Inflammatory macrophage treated with lipopolysaccharide for 4 hours (primary cell): ENCODE results near the gene PLAC9.
"Not testable (repeated sequence)": the region's sequence is repeated elsewhere in the genome, so short reads cannot be mapped to it uniquely, and the experiment has no call there.

Source experiments
- DNase-seq: peaks from one replicate; pipeline ENCODE4 v3.0.0-alpha.2; 2020

The PLAC9 gene, protein sequence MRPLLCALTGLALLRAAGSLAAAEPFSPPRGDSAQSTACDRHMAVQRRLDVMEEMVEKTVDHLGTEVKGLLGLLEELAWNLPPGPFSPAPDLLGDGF

DNA sequence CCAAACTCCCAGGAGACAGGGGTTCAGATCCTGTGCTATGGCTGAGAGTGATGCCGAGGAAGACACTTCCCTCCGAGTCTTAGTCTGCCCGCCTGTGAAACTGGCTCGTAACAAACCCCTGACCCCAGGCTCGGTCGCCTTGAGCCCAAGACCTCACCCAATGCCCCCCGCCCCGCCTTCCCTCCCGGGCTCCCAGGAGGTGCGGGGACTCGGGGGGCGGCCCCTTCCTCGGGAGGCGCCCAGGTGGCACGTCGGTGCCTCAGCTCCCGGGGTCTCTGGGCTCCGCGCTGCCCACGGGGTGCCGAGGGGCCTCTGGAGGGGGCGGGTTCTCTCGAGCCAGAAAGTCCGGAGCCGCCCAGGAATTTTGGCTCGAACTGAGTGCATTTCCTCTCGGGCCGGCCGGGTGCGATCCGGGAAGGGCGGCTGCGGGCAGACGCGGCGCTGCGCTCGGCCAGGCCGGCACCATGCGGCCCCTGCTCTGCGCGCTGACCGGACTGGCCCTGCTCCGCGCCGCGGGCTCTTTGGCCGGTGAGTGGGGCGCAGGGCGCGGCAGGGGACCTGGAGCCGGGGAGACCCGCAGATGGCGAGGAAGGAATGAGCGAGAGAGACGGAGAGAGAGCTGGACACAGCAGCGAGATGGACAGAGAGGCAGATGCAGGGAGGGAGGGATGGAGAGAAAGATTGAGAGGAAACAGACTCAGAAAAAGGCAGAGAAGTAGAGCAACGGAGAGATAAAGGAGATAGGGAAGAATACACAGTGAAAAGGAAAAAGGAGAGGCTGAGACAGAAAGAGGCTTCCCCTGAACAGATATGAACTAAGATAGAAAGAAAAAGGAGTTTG, at the start of gene PLAC9:
Gene PLAC9, plus strand, starts transcription at position 432 of the 841 bp plus-strand sequence. Its CDS starts 33 bp downstream, at position 465.
- no peak for DNase-seq

DNA sequence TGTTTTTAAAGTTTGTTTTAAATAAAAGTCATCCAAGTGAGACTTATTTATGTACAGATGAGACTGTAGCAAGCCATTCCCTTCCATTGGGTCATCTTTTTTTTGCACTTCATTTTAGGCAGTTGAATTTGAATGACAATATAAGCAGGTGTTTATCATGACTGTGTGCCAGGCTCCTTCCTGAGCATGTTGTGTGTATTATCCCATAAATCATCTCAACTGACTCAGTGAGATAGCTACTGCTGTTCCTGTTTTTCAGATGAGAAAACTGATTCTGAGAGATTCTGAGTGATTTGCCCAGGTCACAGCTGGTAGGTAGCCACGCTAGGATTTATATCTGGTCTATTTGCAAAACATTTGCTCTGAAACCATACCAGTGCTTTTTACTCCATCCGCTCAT, 42.4 kb upstream of the PLAC9 start:
- no peak for DNase-seq

DNA sequence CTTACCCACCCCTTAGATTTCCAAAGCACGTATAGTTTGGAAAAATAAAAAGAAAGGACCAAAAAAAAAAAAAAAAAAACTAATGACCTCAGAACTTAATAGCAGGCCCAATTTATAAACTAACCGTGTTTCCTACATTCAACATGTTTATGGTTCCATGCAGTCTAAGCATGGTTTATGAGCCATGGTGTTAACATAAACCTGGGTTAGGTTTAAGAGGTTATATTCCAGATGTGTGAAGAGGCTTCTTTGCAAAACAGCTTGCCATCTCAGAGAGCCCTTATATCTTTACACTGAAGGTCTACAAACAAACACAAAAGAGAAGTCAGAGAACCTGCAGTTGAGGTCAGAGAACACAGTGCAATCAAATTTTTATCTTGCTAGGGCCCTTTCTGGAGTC, 38.3 kb upstream of the PLAC9 start:
- no peak for DNase-seq

DNA sequence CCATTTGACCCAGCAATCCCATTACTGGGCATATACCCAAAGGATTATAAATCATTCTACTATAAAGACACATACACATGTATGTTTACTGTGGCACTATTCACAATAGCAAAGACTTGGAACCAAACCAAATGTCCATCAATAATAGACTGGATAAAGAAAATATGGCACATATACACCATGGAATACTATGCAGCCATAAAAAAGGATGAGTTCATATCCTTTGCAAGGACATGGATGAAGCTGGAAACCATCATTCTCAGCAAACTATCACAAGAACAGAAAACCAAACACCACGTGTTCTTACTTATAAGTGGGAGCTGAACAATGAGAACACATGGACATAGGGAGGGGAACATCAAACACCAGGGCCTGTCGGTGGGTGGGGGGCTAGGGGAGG, 34.3 kb upstream of the PLAC9 start:
- not testable (repeated sequence) for DNase-seq

DNA sequence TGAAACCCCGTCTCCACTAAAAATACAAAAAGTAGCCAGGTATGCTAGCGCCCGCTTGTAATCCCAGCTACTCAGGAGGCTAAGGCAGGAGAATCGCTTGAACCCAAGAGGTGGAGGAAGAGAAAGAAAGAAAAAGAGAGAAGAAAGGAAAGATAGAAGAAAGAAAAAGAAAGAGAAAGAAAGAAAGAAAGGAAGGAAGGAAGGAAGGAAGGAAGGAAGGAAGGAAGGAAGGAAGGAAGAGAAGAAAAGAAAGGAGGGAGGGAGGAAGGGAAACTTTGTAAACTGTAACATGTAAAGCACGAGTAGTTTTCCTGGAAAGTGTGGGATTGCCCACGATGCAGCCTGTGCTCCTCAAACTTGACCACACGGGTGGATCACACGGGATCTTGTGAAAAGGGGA, 33.2 kb upstream of the PLAC9 start:
- DNase-seq, result not testable (repeated sequence)

DNA sequence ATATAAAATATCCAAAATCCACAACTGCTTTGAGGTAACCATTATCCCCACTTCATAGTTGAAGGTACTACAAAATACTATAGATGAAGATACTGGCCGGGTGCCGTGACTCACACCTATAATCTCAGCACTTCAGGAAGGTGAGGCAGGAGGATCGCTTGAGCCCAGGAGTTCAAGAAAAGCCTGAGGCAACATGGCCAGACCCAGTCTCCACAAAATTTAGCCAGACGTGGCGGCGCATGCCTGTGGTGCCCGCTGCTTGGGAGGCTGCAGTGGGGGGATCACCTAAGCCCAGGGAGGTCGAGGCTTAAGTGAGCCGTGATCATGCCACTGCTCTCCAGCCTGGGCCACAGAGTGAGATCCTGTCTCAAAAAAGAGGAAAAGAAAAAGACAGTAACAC, 32.4 kb upstream of the PLAC9 start:
- DNase-seq, result no peak

DNA sequence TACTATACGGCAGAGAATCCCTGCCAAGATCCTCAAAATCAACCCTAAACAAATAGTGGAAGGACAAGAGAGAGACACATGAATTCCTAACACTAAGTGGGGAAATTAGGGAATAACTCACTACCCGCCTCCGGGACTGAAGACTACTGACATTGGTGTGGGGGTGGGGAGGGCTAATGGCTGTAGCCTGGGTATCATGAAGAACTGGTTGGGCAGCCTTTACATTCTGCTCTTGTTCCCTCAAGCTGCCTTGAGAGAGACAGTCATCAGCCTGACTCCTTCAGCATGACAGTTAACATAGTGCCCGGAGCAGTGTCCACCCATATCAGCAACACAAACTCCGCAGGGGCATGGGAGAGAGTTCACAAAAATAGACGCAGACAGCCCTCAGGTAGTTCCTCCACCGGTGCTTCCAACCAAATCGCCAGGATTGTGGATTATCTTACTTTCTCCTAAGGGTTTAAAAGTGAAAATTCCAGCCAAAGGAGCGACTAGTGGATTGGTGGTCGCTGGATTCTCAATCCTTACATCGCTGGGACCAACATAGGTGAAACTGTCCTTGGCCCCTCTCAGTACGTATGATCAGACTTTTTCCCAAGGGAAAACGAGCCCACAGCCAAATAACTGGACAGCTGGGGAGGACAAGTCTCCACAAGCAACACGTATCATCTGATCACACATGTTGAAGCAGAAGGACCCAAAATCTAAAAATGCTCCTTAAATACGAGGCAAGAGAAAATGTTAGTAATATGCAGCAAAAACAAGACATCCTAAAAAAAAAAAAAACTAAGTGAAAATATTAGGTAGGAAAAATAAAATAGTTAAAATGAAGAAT, 31.5 kb upstream of the PLAC9 start:
- DNase-seq, result no peak

DNA sequence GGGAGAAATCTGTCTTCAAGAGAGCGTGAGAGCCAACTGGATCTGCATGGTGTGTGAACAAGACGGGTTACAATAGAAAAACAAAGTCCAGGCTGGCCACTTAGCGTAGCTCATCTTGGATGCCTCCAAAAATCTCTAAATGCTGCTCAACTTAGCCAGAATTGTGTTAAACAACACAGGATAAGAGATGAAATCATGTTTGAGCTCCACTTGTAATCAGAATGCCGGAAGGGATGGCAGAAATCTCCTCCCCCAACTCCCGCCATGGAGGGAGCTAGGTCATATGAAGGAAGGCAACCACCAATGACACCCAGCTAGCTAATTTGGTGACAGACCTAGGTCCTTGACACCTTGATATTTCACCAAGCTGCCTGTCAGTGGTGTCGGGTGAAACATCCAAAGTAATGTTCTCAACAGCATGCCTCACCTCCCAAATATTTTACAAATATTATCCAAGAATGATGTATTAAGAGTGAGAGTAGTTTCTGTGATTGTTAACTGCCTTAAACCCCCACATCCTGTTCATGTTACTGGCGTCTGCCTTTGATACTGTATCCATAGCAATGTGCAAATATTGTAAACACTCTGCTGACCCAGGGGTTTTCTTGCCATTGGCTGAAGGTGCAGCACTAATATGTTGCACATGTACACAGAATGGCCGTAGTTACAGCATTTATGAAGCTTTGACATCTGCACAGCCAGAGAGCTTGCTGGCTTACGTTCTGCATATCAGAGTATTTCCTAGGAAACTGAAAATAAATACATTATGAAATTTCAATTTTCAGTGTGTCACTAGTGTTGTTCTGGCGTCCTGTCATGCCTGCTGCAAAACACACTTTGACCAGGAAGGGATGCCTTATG, 28.2 kb upstream of the PLAC9 start:
- DNase-seq, result no peak

DNA sequence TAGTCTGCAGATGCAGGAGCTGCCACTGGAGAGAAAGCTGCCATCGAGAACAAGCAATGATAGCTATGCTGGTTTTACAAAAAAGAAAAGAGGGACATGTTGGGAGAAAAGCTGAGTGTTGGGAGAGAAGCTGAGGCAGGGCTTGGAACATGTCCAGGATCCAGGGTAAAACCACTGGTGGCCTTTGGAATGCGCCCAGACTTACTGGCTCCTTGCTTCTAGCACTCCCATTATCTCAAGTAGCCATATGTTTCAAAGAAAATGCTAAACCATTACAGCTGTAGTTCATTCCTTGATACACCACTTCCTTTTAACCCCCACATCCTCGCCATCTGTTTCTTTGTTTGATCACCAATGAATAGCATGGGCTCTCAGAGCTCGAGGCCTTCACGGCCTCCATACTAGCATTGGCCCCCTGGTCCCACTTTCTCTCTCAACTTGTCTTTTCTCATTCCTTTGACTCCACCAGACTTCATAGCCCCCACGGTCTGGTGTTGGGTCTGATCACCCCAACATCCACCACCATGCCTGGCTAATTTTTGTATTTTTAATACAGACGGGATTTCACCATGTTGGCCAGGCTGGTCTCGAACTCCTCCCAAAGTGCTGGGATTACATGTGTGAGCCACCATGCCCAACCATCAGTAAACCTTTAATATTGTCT, 23.8 kb upstream of the PLAC9 start:
- no peak for DNase-seq

DNA sequence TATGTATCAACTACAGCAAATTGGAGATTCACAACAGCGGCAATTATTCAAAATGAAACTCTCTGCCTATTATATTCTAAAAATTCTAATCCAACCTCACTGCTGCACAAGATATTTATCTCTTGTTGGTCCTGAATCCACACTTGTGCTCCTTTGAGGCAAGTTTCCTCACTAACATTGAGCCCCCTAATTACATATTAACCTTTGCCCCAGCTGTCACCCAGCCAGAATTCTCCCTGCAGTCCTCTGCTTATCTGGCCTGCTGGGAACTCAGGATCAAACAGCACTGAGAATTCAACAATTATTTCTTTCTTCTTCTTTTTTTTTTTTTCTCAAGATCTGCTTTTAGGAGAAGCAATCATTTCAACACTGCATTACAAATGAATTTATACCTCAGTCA, 21.5 kb upstream of the PLAC9 start:
- DNase-seq, result no peak

DNA sequence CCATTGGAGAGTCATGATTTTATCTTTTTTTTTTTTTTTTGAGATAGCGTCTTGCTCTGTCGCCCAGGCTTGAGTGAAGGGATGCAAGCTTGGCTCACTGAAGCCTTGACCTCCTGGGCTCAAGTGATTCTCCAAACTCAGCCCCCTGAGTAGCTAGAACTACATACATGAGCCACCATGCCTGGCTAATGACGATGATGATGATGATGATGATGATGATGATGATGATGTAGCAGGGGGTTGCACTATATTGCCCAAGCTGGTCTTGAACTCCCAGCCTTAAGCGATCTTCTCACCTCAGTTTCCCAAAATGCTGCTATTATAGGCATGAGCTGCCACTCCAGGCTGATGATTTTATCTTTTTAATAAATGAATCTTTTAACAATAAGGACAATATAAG, 13.9 kb upstream of the PLAC9 start:
- no peak for DNase-seq

DNA sequence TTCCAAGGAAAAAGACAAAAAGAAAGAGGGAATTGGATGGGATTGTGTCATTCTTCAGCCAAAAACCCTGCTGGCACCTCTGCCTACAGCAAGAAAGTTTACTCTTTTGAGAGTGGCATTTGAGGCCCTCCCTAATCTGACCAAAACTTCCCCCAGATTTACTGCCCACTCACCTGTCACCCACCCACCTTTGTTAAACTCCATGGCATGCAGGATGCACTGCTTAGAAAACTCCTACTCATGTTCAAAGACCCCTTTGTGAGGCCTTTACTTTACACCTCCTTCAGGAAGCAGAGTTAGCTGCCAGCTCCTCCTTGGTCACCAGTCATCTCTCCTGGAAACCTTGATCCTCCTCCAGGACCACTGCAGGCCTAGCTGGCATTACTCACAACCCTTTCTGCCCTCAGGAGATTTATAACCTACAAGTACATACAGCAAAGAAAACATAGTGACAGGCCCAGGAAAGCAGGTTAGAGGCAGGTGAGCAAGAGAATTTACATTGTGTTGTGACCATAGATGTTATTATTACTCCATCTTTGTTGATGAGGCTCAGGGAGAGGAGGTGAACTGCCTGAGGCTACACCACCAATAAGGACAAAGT, 10.3 kb upstream of the PLAC9 start:
- no peak for DNase-seq

DNA sequence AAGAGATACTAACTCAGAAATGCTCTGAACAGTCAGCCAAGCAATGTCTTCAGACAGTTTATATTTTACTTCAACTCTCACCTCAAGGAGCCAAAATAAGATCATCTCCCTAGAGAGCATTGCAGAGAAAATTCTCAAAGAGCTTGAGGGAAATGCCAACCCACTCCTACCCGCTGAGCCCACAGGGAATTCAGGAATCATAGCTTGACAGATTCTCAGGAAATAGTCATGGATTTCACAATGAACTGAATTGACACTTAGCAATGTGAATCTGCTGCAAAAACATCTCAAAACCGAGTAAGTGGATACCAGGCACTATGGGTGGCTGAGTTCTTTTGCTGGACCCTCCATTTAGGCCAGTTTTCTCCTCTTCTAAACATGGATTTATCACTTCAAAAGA, 9.8 kb upstream of the PLAC9 start:
- no peak for DNase-seq

DNA sequence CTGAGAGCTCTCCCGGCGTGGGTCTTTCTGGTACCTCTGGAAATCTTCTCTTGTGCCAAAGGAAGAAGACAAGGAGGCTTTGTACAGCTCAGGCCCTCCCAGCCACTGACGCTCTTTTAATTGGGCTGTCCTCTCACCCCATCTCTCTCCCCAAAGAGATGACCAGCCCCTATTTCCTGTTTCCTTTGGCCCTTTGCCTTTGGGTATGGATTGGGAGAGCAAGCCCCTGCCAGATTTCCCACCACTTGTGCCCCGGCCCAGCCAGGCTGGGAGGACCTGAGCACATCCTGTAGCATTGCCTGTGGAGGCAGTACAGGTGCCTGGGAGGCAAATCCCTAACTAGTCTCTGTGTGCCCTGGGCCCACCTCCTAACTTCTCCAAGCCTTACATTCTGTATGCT, 5.7 kb upstream of the PLAC9 start:
- DNase-seq, result no peak

DNA sequence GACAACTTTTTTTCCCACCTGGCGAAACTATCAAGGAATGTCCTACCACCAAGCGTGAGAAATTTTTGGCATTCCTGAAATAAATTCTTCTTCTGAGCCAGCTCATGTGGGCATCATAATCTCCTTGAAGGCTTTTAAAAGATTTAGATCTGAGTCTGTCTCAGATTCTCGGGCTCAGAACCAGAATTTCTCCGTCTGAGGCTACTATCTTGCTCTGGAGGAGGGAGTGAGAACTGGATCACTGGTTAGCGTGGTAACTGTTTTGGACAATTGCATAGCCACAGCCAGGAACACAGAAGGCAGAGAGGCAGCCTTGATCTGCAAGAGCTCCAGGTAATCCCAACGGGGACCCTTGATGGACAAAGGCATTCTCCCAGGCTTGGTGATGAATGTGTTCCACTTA, 1.0 kb upstream of the PLAC9 start:
- DNase-seq, result no peak

DNA sequence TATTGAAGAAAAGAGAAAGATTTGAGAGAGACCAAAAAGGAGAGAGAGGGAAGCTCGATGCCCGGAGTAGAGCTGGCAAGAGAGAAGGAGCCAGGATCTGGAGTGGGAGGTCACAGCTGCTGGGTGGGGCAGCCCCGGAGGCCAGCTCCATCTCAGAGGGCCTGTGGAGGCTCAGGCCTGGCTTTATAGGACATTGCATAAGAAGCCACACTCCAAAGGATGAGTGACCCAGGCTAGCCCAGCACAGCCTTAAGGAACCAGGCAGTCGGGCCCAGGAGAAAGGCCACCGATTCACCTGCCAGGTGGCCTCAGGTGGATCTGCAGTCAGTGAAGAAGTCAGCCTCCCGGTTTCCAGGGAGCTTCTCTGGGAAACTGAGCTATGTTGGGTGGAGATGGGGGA, 676 bp downstream of the PLAC9 start:
- DNase-seq, result no peak

DNA sequence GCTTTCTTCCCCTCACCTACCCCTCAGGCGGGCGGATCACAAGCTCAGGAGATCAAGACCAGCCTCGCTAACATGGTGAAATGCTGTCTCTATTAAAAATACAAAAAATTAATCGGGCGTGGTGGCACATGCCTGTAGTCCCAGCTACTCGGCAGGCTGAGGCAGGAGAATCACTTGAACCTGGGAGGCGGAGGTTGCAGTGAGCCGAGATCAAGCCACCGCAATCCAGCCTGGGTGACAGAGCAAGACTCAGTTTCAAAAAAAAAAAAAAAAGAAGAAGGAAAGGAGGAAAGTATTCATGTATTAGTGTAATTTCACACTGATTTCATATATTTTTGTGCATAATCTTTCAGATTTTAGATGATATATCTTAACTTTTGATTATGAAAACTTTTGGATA, 1.2 kb downstream of the PLAC9 start:
- not testable (repeated sequence) for DNase-seq

DNA sequence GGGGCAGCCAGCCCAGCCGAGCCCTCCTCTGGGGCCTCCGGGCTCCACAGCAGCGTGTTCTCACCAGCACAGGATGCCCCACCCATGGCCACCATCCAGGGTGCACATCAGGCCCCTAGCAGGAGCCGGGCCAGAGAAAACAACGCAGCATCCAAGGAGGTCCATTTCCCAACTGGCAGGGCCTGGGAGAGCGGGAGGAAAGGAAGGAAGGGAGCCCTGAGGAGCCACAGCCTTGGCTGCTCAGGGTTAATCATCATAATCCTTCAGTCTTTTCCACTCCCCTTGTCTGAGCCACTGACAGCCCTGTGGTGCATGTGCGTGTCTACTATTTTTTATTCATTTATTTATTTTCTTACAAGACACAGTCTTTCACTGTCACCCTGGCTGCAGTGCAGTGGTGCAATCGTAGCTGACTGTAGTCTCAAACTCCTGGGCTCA, 3.6 kb downstream of the PLAC9 start:
- no peak for DNase-seq

DNA sequence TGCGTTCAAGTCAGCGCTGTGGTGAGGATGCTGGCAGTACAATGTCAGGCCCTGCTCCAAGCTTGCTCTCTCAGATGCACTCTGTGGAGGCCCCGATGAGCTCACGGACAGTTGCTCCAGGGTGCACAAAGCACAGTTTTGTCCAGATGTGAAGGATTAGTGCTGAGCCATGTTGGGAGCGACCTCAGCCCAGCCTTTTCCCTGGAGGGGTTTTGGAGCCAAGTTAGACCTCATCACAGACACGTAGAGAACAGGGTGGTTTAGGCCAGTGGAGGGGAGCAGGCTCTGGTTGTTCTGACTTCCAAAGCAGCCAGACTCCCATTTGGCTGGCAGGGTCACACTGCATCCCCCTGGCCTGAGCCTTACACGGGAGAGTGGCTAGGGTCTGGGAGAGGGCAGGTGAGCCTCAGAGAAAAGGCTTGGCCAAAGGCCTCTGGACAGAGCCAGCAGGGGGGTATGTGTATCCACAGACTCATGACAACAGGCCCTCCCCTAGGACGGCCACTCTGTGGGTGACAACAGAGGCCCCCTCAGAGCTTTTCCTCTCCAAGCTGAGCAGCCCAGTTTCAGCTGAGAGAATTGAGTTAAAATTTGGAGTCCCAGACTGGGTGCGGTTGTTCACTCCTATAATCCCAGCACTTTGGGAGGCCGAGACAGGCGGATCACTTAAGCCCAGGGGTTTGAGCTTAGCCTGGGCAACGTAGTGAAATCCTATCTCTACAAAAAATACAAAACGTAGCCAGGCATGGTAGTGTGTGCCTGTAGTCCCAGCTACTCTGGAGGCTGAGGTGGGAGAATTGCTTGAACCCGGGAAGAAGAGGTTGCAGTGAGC, 4.7 kb downstream of the PLAC9 start:
- no peak for DNase-seq

DNA sequence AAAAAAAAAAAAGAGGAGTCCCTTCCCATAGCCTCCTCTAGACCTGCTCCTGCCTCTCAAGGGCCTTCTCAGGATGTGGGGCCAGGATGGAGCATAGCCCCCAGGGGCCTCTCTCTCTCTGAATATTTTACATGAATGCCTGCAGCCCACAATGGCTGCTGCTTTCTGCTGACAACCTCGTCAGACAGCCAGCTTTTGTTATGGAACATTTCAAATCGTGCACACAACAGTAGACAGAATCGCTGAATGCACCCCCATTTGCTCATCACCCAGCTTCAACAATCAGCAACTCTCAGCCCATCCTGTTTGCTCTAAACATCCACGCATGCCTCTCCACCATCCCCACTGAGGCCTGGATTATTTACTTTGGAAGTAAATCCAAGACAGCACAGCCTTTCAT, 5.4 kb downstream of the PLAC9 start:
- DNase-seq, result no peak

DNA sequence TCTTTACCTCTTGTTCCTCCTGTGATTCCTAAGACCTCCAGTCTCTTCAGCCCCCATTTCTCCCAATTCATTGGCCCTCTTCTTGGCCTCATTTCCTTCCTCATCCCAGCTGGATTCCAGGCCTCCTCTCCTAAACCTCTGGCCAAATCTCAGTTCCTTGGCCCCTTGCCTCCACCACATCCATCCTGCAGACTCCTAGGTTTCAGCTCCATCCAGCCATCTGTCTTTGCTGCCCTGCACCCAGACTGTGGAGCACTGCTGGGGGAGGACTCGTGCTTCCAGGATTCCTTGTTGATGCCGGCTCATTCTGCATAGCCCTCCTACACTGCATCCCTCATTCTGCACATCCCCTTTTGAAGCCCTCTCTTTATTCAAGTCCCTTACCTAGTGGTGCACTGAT, 6.7 kb downstream of the PLAC9 start:
- DNase-seq, result no peak
